ENCODE results near the gene KIF23.

KIF23 gene

DNA sequence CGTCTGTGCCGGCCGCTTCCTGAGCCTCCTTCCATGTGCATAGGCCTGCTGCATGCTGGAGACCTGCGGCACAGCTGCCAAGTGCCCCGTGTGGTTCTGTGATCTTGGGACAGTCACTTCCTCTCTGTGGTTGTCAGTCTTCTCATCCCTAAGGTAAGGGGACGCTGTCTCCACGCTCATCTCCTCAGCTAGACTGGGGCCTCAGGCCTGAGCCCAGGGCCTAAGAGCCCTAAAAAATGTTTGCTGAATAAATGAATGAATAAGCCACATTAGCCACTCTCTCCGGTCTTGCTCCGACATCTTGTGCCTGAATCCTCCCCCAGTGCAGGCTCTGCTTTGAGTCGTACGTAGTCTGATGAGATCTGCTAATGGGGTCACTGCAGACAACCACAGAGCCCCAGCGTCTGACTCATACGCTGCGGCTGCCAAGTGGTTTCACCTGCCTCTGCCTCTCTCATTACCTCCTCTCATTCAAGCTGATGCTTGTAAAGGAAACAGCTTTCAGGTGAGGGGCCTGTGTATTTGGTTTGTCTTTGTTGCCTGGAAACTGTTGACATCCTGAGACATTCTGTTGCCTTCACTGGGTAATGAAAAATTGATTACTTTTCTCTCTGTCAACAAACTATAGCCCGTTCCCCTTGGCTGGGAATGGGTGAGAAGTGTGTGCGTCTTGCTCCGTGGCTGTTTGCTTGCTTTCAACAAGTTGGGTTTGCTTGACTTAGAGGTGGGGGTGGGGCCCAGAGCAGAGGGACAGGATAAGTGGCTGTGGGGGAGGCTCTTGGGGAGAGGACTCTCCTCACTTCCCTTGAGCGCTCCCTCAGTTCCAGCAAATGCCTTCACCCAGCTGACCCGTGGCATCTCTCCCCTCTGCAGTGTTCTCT, 54.3 kb downstream of the KIF23 start:
- DNase-seq = no peak

DNA sequence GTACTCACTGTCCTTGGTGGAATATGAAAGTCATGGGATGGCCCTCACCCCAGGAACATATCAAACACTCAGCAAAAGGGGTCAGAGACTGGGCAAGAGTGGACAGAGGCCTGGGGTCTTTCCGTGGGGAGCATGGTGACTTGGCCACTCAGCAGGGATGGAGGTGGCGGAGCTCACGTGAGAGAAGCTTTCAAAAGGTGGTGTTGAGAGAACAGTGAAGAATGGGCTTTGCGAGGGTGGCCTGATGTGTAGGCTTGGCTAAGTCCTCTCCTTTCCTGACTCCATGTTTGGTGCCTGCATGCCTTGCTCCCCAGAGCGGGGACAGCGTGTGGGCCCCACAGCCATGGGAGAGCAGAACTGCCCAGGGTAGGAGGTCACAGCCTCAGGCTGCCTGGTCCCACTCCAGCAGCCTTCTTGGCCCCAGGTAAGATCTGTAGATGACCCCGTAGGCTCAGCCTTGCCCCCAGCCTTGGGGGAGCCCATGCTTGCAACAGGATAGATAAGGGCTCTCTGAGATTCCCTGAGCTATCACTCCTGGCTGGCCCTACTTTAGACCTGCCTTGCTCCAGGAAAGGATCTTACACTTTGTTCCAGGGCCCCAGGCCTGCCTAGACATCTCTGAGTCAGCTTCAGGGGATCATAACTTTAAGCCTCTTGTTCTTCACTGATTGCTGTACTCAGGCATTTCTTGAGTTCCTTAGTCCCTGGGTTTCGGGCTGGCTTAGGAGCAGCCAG, 55.5 kb downstream of the KIF23 start:
- no peak for DNase-seq

DNA sequence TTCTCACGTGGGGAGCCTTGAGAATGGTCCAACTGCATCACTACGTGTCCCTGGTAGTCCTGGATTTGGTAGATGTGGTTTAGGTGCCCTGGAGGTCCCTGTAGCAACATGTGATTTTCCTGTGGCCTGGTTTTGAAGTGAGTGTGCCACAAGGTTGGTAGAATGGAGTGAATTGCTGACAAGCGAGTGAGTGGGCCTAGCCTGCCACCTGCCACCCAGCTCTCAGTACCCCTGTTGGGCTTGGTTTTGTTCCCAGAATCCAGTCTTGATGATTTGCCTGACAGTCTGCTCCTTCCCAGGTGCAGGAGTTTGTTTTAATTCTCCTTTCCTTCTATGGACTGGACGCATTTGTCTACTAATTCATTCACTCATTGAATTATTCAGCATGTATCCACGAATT, 57.9 kb downstream of the KIF23 start:
- DNase-seq = no peak

DNA sequence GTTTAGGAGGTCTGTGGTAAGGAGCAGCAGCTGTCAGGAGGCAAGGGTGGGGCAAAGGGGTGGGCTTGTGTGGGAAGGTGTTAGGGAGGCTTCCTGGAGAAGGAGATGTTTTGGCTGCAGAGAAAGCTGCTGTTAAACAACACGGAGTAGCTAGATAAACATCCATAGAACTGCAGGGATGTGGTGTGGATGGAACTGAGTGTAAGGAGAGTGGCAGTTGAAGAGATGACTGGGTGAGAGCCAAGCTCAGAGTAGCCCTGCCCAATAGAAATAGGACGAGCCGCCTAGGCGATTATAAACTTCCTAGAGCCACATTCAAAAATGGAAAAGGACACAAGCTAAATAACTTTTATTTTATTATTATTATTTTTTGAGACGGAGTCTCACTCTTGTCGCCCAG, 58.4 kb downstream of the KIF23 start:
- no peak for DNase-seq

DNA sequence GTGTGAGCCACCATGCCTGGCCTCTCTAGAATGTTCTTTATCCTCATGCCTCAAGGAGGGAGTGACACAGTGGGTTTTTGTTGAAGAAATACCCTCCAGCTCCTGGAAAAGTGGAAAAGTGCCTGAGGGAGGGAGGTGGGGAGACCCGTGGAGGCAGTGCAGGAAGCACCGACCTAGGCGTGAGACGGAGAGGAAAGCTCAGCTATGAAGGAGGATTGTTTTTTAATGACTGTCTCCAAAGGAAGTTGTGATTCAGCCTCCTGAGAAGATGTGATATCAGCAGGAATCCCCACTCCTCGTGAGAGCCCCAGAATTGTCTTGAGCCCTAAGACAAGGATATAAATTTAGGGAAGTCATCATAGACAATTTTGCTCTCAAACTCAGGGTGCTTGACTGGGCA, 60.1 kb downstream of the KIF23 start:
- peak; percentile 70 to 78 (median 73) for DNase-seq

DNA sequence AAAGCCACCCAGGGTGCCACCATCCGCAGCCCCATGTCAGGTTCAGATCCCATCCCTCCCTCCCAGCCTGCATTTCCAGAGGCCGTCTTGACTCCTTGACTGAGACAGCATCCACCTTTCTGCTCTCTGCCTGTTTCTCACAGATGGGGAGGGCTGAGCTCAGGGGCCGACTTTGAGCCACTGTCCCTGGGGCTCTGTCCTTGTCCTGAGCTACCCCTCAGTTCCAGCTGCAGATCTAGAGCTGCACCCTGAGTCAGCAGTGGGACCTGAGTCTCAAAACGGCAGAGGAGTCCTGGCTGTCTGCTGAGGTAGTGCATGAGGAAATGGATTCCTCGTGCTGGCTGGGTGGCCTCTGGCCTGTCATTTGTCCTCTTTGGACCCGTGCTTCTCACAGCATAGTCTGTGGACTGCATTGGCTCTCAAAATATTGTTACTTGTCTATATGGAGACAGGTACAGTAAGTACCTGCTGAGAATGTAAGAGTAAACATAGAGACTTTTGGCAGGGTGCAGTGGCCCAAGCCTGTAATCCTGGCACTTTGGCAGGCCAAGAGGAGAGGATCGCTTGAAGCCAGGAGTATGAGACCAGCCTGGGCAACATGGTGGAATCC, 60.8 kb downstream of the KIF23 start:
- DNase-seq = no peak

DNA sequence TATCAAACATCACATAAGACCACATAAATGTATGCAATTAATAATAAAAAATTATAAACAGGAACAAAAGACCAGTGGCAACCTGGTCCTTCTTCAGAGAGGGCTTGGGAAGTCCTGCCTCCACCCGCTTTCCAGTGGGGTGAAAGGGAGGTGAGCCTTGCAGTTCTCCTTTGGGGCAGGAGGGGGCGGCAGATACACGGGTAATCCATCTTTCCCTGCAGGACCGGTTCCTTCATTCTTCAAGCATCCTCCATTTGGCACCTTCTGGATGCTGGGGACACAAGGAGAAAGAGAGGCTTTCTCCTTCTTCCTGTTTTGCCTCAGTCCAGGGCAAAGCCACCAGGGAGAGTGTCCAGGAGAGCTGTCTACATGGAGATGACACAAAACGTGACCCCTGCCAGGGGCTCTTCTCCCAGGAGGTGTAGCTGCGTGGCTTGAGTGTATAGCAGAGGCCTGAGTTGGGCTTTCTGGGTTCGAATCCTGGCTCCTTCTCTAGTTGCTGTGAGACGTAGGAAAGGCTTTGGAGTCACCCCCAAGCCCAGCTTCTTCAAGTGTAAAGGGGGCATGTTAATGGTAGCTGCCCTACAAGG, 61.7 kb downstream of the KIF23 start:
- peak; percentile 79 to 89 (median 88) for DNase-seq

DNA sequence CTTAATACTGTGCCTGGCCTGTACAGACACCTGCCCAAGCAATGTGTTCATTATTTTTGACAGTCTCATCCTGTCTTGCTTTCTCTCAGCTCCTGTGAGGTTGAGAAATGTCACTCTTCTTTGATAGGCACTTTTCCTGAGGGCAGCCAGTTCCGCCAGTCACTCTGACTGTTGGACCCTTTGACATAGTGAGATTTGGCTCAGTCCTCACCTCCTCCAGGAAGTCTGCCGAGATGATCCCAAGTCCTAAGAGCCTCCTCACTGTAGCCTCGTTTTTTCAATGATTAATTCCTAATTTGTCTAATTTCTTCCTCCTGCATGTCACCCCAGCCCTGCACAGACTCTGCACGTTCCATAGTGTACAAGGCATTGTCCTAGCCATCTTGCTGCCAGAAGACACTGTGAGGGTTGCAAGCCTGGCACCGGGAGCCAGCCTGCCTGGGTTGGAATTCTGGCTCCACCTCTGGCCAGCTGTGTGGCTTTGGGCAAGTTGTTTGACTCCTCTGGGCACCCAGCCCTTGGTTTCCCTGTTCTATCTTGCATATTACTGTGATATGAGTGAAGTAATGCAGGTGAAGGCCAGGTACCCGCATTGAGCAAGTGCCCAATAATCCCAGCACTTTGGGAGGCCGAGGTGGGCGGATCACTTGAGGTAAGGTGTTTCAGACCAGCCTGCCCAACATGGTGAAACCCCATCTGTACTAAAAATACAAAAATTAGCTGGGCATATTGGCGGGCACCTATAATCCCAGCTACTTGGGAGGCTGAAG, 62.7 kb downstream of the KIF23 start:
- DNase-seq = no peak

DNA sequence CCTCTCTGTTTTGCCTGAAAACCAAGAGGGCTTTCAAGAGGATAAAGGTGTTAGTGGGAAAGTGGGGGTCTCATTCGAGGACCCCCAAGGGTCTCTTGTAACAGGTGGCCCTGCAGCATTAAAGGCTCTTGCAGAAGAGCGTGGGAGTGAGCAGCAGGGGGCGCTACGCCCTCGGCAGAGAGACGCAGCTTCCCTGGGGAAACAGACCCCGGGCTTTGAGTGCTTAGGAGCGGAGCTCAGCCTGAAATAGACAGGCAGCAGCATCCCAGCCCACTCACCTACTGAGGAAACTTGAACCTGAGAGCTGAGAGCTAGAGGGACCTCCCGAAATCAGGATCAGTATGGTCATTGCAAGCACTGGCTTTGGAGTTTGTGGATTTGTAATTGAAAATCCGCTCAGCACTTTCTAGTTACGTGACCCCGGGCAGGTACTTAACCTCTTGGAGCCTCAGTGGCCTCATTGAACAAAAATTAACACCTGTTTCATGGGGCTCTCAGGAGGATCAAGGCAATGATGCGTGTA, 64.2 kb downstream of the KIF23 start:
- DNase-seq = peak; percentile 63 to 84 (median 72)

DNA sequence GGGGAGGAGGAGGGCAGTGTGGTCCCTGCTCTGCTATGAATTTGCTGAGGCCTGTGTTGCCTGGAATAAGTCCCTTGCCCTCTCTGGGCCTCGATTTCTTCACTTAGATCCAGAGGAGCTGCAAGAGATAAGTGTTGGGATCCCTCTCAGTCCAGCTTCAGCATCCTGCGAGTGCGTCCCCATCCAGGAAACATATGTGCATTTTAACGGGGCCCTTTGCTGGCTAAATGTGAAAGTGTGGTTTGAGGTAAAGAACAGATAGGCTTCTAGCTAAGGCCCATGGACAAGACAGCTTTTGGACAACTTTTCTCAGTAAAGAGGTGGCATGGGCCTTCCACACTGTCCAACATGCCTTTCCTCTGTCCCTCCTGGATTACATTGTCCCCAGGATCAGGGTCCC, 64.9 kb downstream of the KIF23 start:
- no peak for DNase-seq

DNA sequence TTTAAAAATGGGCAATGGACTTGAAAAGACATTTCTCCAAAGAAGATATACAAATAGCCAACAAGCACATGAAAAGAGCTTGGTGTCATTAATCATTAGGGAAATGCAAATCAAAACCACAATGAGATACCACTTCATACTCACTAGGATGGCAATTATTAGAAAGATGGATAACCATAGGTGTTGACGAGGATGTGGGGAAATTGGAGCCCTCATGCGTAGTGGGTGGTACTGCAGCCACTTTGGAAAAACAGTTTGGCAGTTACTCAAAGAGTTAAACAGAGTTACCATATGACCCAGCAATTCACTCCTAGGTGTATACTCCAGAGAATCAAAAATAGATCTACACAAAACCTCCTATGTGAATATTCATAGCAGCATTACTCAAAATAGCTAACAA, 65.8 kb downstream of the KIF23 start:
- no peak for DNase-seq

DNA sequence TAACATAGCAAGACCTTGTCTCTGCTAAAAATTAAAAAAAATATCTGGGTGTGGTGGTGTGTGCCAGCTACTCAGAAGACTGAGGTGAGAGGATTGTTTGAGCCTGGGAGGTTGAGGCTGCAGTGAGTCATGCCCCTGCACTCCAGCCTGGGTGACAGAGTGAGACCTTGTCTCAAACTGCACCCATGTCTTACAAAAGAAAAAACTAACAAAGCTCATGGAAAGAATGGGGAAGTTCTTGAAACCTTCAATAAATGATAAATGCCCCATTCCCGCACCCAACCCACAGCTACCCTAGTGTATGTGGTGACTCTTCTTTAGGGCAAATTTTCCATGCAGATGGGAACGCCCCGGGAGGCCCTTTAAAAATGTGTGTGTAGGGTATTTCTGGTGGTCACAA, 66.8 kb downstream of the KIF23 start:
- DNase-seq = peak; percentile 25 to 33 (median 26)

DNA sequence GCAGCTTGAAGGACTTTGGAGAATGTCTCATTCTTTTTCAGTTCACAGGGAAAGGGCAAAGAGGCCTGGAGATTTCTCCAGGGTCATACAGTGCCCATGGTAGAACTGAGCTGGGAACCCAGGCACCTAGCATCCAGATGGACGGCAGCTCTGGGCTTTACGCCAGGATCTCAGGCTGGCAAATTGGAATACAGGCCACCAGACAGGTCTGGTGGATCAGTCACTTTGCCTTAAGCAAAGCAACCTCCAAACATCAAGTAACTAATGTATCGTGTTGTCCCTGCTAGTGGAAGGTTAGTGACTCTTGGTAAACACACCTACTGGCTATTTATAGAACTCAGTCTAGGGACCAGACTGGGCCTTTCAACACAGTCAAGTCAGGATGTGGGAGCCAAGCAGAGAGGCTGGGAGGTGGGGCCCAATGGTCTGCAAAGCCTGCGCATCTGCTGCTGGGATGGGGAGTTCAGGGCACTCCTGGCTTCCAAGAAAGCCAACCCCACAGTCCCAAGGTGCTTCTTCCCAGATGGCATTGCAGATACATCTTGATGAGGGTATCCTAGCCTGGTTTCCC, 68.6 kb downstream of the KIF23 start:
- DNase-seq = no peak

DNA sequence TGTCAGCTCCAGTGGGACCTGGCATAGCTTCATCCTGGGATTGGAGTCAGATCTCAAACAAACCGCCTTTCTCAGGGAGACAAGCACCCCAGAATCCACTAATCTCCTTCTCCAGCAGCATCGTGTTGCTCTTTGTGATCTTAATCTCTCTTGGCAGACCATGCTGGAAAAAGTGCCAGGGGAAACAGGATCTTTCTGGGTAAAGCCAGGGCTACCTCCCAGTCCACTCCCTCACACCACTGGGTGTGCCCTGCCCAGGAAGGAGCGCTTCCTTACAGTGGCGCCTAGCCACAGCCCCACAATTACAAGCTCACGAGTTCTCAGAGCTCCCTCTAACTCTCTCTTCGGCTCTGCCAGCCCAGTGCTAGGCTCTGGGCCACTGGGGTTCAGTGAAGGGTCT, 70.7 kb downstream of the KIF23 start:
- DNase-seq = no peak

DNA sequence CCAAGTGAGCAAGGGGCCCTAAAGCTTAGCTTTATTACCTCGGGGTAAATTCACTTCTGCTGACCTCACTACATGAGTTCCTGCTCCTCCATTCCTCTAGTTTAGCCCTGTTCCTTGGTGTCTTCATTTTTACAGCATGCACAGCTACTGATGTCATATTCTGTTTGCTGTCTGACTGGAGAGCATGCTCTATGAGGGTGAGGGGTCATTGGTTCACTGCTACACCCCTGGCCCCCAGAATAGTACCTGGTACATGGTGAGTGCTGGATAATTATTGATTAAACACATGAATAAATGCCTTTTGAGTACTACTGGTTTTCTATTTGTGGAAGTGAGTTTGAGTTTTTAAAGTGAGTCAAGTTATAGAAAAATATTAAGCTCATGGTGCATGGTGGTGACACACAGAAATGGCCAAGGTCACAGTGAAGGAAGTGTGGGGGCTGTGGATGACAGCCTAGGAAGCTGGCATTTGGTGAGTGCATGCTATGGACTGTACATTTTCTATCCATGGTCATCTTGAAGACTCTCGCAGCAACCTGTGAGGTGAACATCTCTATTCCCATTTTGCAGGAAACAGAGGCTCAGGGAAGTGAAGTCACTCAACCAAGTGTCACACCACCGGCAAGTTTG, 72.4 kb downstream of the KIF23 start:
- peak; percentile 33 to 53 (median 36) for DNase-seq

DNA sequence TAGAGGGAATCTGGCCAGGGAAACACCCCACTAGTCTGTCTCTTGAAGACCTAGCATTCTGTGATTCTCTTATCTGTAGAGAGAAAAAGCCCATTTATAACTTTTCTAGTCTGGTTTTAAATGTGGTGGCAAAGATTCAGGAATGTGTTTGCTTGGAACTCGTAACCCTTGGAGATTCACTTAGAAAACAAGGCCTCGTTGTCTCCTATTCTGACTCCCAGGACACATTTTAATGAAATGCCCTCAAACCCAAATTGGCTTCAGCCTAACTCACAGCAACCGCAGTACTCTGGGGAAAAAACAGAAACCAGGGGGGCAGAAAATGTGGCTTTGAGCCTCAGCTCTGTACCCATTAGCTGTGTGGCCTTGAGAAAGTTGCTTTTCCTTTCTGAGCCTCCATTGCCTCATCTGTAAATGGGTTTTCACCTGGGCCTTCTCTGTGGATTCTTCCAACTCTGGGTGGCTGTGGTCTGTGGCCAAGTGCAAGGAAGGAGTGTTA, 75.0 kb downstream of the KIF23 start:
- DNase-seq = no peak

DNA sequence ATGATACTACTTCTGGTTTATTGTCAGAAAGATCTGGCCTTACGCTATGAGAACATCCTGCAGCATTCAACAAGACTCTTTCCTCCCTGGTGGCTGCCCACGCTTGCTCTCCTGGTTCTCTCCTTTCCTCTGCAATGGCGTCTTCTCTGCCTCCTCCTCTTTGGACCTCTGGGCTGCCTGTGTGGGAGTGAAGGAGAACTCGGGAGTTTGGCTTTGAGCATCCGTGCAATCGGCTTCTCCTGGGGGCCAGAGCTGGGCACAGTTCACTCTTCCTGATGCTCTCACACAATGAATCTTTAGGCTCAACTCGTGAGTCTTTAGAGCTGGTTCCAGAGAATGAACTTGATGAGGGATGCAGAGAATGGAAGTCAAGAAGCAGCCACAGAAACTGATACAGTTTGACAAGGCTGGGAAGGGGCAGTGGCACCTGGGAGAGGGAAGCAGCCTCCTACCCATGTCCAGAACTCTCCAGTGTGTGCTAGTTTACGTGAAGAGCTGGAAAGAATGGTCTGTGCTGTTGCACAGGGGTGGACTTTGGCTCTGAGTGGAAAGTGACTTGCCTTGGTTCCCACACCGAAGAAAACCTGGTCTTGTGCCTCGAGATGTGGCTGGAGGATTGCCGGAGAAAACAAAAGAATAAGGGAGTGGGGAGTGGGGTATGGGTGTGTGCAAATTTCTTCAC, 76.3 kb downstream of the KIF23 start:
- no peak for DNase-seq

DNA sequence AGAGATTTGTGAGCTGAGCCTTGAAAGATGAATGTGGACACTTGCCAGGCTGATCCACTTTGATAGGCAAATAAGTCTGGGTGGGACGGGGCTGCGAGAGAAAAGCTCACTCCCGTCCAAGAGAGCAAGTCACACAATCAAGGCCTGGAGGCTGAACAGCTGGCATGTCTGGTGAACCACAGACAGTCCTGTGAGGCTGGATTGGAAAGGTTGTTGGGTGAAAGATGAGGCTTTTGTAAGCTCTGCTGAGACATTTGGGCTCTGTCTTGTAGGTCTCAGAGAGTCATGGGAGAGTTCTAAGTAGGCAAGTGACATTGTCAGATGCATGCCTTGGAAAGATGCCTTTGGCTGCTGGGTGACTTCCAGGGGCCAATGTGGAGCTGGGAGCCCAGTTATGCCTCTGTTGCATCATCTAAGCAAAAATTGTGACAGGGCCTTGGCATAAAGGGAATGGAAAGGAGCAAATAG, 76.9 kb downstream of the KIF23 start:
- no peak for DNase-seq

DNA sequence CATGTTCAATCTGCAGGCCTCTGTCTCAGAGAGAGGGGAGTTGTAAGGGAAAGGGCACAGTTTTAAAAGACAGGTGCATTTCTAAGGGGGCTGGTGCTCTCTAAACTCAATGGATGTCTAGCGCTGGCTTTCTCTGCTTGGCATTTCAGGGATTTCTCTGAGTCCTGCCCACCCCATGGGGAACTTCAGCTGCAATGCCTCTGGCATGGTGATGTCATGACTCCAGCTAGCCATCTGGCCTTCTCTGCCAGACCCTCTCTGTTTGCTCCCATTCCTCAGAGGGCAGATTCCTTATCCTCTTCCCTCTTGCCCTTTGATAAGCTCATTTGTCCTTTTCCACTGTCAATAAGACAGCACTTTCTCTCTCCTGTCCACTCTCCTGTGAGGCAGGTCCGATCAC, 79.3 kb downstream of the KIF23 start:
- no peak for DNase-seq

DNA sequence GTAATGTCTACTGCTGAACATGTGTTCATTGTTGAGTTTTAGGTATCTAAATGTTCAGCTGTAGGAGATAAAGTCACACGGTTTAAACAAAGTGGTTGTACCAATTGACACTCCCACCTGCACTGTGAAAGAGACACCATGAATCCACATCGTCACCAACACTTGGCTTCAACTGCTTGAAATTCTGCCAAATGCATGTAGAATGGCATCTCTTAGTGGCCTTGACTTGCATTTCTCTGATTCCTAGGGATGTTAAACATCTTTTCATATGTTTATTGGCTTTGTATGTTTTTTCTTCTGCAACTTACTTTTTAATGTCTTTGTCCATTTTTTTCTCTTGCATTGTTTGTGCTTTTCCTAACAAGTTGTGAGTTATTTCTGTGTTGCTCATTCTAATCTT, 81.9 kb downstream of the KIF23 start:
- no peak for DNase-seq

DNA sequence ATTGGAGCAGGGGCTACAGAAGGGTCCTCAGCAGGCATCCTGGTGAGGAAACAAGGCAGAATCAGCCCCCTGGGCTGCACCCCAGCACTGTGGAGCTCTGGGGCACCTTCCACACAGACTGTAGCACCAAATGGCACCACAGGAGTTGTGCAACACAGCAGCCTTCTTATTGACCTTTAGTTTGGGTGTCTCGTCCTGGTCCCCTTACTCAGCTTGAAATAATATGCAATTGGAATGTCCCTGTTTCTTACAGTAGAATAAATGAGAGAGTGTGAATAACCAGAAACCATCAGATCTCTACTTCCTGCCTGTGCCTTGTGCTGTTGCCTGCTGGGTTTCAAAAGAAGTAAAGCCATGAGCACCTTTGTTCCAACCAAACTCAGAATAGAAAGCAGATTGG, 82.9 kb downstream of the KIF23 start:
- no peak for DNase-seq
